ENCODE measurements around the gene PTPRJ. TPM values are rescaled to one million over a fixed set of nuclear protein-coding genes. Genes with fewer than 3 reads are reported as not detected.

The PTPRJ gene
- total and polyA plus RNA-seq, 2 of the 4 experiments (the other 2 are of a cell fraction) = 5.6 to 14.9 TPM

- Histone ChIP-seq H4K8ac (ENCODE audit: low read depth in 2 of 2, low read length in 2 of 2) (no peak overlapping the region), H3K4me1 (ENCODE audit: control insufficient read depth, insufficient read depth, low read length) (peaks cover 9% of the 10 kb centered on the region), H2AFZ (replicated peaks; ENCODE audit: low read length, poor library complexity) (no peak overlapping the region), H3K9me3 (ENCODE audit: control insufficient read depth, insufficient read depth, low read length) (no peaks in the 10 kb centered on the region), H2AK5ac (ENCODE audit: low read depth, low read length) (no peak overlapping the region), H3K18ac (ENCODE audit: low read depth, low read length) (no peak overlapping the region), H2BK15ac (ENCODE audit: low read depth, low read length) (no peak overlapping the region), H3K4ac (ENCODE audit: low read depth, low read length) (peak overlapping the region; percentile 22; the same call in 1 of the 2 replicates), H3K27me3 (ENCODE audit: control insufficient read depth, insufficient read depth, low read length) (no peaks in the 10 kb centered on the region), H2BK120ac (ENCODE audit: low read depth, low read length) (no peak overlapping the region), H3K14ac (replicated peaks; ENCODE audit: low read depth, low read length) (no peak overlapping the region), H3K4me2 (ENCODE audit: low read depth, low read length) (no peak overlapping the region; the same call in 1 of the 2 replicates), H4K20me1 (ENCODE audit: insufficient read depth, low read length) (peaks cover 30% of the 10 kb centered on the region), H3K9me1 (ENCODE audit: insufficient read depth, low read length) (peaks cover 28% of the 10 kb centered on the region), H3K79me1 (ENCODE audit: low read depth in 1 of 2, low read length in 2 of 2) (peaks cover 45 to 69% of the 10 kb centered on the region in 2 experiments), H3K9ac (ENCODE audit: low read depth, low read length) (no peak overlapping the region), H3K4me3 (ENCODE audit: insufficient read depth, low read depth, low read length) (no peak overlapping the region), H2BK5ac (ENCODE audit: low read depth, low read length, poor library complexity, severe bottlenecking) (no peak overlapping the region), H3K23ac (ENCODE audit: low read depth, low read length) (no peak overlapping the region), H3K36me3 (ENCODE audit: control insufficient read depth, insufficient read depth, low read length) (no peaks in the 10 kb centered on the region), H4K91ac (ENCODE audit: insufficient read depth, low read depth, low read length) (no peak overlapping the region), H3K56ac (ENCODE audit: extremely low read depth, insufficient read depth, low read length) (no peak overlapping the region), H3K27ac (ENCODE audit: insufficient read depth, low read length) (no peak overlapping the region), H2AK9ac (replicated peaks; ENCODE audit: low read depth, low read length, poor library complexity) (no peak overlapping the region), H2BK20ac (ENCODE audit: low read depth, low read length) (no peak overlapping the region), H4K5ac (ENCODE audit: low read depth, low read length) (no peak overlapping the region)
- ChIA-PET POLR2A (ENCODE audit: unreplicated experiment) (interaction anchor here (0.5 kb wide), 1 partner anchor 12 kb away, joined by 6 read pairs; no protein-coding TSS in a partner anchor), CTCF (interaction anchor here (0.7 kb wide), 1 partner anchor 96 kb away, joined by 4 read pairs; no protein-coding TSS in a partner anchor)
- in situ Hi-C loops (cut with MboI; ENCODE audit: low sequenced_read_pairs) (no loop called here), intact Hi-C loops (cut with micrococcal nuclease) (no loop called here), dilution Hi-C loops (cut with HindIII; ENCODE audit: low sequenced_read_pairs, unreplicated experiment) (no loop called here)
- no CpG with 5 or more reads among the region's 6 CpGs for WGBS, 2 experiments (ENCODE audit: extremely low coverage in 2 of 2, insufficient read length in 1 of 2)
- ATAC-seq (ENCODE audit: low read depth) = no peak
- DNase-seq = no peak
- TF ChIP-seq MAZ (IDR thresholded peaks at IDR 0.05; ENCODE audit: borderline replicate concordance, low read depth, low read length) (no peak), USF2 (IDR thresholded peaks at IDR 0.05; ENCODE audit: low read depth, low read length) (no peak), RFX5 (IDR thresholded peaks at IDR 0.05; ENCODE audit: low read depth, low read length) (no peak), RAD21 (IDR thresholded peaks at IDR 0.05; ENCODE audit: low read length) (no peak), ELK1 (IDR thresholded peaks at IDR 0.05; ENCODE audit: borderline replicate concordance, low read depth, low read length) (no peak), SMC3 (IDR thresholded peaks at IDR 0.05; ENCODE audit: low read depth, low read length) (no peak), RCOR1 (IDR thresholded peaks at IDR 0.05; ENCODE audit: insufficient replicate concordance, low read length) (no peak), CEBPB (IDR thresholded peaks at IDR 0.05; ENCODE audit: low read depth, low read length) (no peak), MAFK (IDR thresholded peaks at IDR 0.05; ENCODE audit: low read depth, low read length) (no peak), NFE2L2 (IDR thresholded peaks at IDR 0.05; ENCODE audit: low read depth, low read length) (no peak), FOS (IDR thresholded peaks at IDR 0.05; ENCODE audit: low read depth, low read length) (no peak), POLR2A (IDR thresholded peaks at IDR 0.05; ENCODE audit: low read depth, low read length) (no peak), MXI1 (IDR thresholded peaks at IDR 0.05; ENCODE audit: borderline replicate concordance, low read depth, low read length) (no peak)
- no TSS peak for BruUV-seq (replicated peaks)
Measured at GRCh38 chr11:48029681-48030290, 49.4 kb downstream of the PTPRJ start.
